Measurements from ENCODE around the gene P4HA2. TPM values are rescaled to one million over a fixed set of nuclear protein-coding genes. Genes with fewer than 3 reads are reported as not detected.

Gene P4HA2
- total and polyA plus RNA-seq, 2 of the 13 experiments (the other 11 are each of a cell fraction or from before 2014, with no cell fraction given), result 37.7 to 126 TPM

GRCh38 chr5:132264546-132265335 lies 37.1 kb upstream of the P4HA2 start (continued):
- TF ChIP-seq JDP2 (CRISPR knock-in tag; IDR thresholded peaks at IDR 0.05; ENCODE audit: borderline replicate concordance), result no peak
- TF ChIP-seq ZNF792 (CRISPR knock-in tag; IDR thresholded peaks at IDR 0.05), result no peak
- TF ChIP-seq RFXAP (CRISPR knock-in tag; IDR thresholded peaks at IDR 0.05; ENCODE audit: borderline replicate concordance), result no peak
- TF ChIP-seq CHD4 (IDR thresholded peaks at IDR 0.05; ENCODE audit: borderline replicate concordance, low read length), result no peak
- no peak for TF ChIP-seq FOSL1 (CRISPR knock-in tag; IDR thresholded peaks at IDR 0.05; ENCODE audit: borderline replicate concordance)
- no peak for TF ChIP-seq PBX2 (CRISPR knock-in tag; IDR thresholded peaks at IDR 0.05)
- no peak for TF ChIP-seq ZNF761 (CRISPR knock-in tag; conservative IDR thresholded peaks at IDR 0.05)

GRCh38 chr5:132263548-132264261 lies 36.1 kb upstream of the P4HA2 start:
- Histone ChIP-seq H4K20me1 (ENCODE audit: insufficient read depth, low read length) (no peaks in the 10 kb centered on the region), H3K4me1 (ENCODE audit: insufficient read depth, low read length) (peaks cover 35% of the 10 kb centered on the region), H3K27me3 (ENCODE audit: control insufficient read depth in 1 of 2, insufficient read depth in 2 of 2, low read length in 2 of 2) (peaks cover 3 to 10% of the 10 kb centered on the region in 2 experiments; a peak in 3 of 5 replicates), H2AFZ (ENCODE audit: low read length) (no peak overlapping the region), H3K9me3 (ENCODE audit: low read length) (no peaks in the 10 kb centered on the region), H3K9ac (ENCODE audit: insufficient read depth, low read depth, low read length) (no peak overlapping the region), H3K4me3 (replicated peaks in 1 of 3; ENCODE audit: insufficient read depth in 1 of 3, low read depth in 2 of 3, low read length in 3 of 3) (no peak overlapping the region), H3K27ac (ENCODE audit: extremely low read length, insufficient read depth, low read length) (no peak overlapping the region), H3K36me3 (replicated peaks in 1 of 2; ENCODE audit: control insufficient read depth in 1 of 2, insufficient read depth in 2 of 2, low read length in 2 of 2) (no peaks in the 10 kb centered on the region), H3K4me2 (ENCODE audit: low read depth, low read length) (no peak overlapping the region), H3K79me2 (ENCODE audit: insufficient read depth, low read length) (no peaks in the 10 kb centered on the region)
- ChIA-PET POLR2A (interaction anchor here (1.4 kb wide), 1 partner anchor 31 kb away, joined by 3 read pairs; the partner anchor contains the start of gene SLC22A4), CTCF (ENCODE audit: low intra/inter-chr PET ratio, low total read pairs) (no interaction called here)
- intact Hi-C loops (cut with micrococcal nuclease; ENCODE audit: unreplicated experiment), result no loop called here
- no peak for TF ChIP-seq PBX2 (CRISPR knock-in tag; IDR thresholded peaks at IDR 0.05)
- TF ChIP-seq RARA (CRISPR knock-in tag; IDR thresholded peaks at IDR 0.05), result peak; percentile 36; the same call in 1 of the 2 replicates
- DNase-seq (ENCODE audit: low spot score) (no peak), ATAC-seq (no peak), FAIRE-seq (no peak)
- BruUV-seq (replicated peaks), result no TSS peak
- in situ Hi-C loops (cut with HindIII; ENCODE audit: extremely low pct_ligation_motif_present, low pct_unique_long_range_greater_than_20kb), result no loop called here
- 89% methylated on average over 1 of the region's 7 CpGs for WGBS (ENCODE audit: low lambda C conversion rate)
